ENCODE data around the gene TTC23.

DNA sequence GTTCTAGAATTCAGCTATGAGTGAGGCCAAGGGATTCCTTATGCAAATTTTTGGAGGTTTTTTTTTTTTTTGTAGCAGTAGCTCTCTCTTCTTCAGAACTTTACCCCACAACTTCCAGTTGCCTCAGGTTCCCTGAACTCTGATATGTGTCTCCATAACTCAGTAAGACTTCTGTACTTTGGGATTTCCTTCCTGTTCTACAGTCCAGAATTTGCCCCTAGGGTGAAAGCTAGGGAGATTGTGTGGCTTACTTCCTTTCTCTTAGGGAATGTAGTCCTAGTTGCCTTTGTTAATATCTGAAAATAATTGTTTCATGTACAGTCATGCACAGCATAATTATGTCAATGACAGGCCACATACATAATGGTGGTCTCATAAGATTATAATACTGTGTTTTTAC is 32.7 kb upstream of the TTC23 start:
- TF ChIP-seq, protein P1, sequence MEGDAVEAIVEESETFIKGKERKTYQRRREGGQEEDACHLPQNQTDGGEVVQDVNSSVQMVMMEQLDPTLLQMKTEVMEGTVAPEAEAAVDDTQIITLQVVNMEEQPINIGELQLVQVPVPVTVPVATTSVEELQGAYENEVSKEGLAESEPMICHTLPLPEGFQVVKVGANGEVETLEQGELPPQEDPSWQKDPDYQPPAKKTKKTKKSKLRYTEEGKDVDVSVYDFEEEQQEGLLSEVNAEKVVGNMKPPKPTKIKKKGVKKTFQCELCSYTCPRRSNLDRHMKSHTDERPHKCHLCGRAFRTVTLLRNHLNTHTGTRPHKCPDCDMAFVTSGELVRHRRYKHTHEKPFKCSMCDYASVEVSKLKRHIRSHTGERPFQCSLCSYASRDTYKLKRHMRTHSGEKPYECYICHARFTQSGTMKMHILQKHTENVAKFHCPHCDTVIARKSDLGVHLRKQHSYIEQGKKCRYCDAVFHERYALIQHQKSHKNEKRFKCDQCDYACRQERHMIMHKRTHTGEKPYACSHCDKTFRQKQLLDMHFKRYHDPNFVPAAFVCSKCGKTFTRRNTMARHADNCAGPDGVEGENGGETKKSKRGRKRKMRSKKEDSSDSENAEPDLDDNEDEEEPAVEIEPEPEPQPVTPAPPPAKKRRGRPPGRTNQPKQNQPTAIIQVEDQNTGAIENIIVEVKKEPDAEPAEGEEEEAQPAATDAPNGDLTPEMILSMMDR (IDR thresholded peaks at IDR 0.05): no peak
- TF ChIP-seq POLR2A (IDR thresholded peaks at IDR 0.05): no peak
